Astrocyte of the spinal cord (primary cell): ENCODE measurements around the gene PGGT1B.
"Not testable (repeated sequence)": the region's sequence is repeated elsewhere in the genome, so short reads cannot be mapped to it uniquely, and the experiment has no call there.

Source experiments
- DNase-seq: peaks from one replicate; pipeline ENCODE4 v3.0.0; 2011; ENCODE audit warnings: low read depth, low spot score
- H3K4me3 ChIP-seq: 2 replicates; pipeline ENCODE4 v1.5.1; 2011; ENCODE audit warnings: low read depth, mild to moderate bottlenecking, low read length, moderate library complexity
- in situ Hi-C: cut with HindIII; loops from 2 replicates; pipeline ENCODE4 v1.10.0; 2017; ENCODE audit warnings: low sequenced_read_pairs
- TF ChIP-seq, protein P1 (sequence below): IDR thresholded peaks from 2 replicates; pipeline ENCODE4 v1.5.1; 2012; ENCODE audit warnings: low read depth, mild to moderate bottlenecking, low read length, inconsistent platforms

PGGT1B gene

DNA sequence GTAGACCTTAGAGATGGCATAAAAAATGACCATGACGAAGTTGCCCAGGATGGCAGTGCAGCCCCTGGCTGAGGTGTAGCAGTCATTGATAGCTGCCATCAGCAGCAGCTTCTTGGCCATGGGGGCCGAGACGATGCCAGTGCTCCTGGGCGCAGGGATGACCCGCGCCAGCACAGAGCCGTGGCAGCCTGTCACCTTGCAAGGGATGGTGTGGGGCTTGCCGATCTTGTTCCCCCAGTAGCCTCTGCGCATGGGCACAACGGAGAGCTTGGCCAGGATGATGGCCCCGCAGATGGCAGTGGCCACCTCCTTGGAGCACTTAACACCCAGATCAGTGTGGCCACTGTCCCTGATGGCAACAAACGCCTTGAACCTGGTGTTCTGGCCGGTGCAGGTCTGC lies 2.1 kb upstream of the PGGT1B start:
- in situ Hi-C loops: no loop called here
- DNase-seq: no peak
- TF ChIP-seq, protein P1, sequence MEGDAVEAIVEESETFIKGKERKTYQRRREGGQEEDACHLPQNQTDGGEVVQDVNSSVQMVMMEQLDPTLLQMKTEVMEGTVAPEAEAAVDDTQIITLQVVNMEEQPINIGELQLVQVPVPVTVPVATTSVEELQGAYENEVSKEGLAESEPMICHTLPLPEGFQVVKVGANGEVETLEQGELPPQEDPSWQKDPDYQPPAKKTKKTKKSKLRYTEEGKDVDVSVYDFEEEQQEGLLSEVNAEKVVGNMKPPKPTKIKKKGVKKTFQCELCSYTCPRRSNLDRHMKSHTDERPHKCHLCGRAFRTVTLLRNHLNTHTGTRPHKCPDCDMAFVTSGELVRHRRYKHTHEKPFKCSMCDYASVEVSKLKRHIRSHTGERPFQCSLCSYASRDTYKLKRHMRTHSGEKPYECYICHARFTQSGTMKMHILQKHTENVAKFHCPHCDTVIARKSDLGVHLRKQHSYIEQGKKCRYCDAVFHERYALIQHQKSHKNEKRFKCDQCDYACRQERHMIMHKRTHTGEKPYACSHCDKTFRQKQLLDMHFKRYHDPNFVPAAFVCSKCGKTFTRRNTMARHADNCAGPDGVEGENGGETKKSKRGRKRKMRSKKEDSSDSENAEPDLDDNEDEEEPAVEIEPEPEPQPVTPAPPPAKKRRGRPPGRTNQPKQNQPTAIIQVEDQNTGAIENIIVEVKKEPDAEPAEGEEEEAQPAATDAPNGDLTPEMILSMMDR: no peak
- H3K4me3 ChIP-seq: no peak overlapping the region

DNA sequence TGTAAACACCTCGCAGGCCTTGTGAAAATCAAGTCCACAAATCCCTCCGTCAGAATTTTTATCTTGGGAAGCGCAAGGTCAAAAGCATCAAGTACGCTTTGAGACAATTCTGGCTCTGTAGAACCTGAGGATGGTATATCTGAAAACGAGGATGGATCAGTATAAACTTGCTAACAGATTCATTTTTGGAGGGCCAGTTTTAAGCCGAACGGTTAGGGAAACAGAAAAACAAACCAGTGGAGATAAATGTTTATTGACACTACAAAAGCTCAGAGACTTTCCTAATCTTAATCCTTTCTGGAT lies 352 bp upstream of the PGGT1B start:
- in situ Hi-C loops: no loop called here
- no peak for DNase-seq
- TF ChIP-seq, protein P1: no peak
- H3K4me3 ChIP-seq: peak overlapping the region; percentile 63

DNA sequence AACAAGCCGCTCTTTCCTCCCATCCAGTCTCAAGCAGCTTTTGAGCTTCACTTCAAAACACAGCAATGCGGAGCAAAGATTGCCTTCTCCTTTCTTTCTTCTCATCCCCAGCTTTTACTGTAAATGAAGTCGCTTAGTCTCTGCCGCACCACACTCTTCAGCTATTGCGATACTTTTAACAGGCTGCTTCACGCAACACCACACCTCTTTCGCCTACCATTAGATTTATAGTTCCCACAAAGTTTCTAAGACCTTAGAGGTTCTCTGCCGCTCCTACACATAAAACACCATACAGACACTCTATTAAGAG lies 711 bp downstream of the PGGT1B start:
- in situ Hi-C loops: no loop called here
- peak; percentile 39 for DNase-seq
- TF ChIP-seq, protein P1: no peak

DNA sequence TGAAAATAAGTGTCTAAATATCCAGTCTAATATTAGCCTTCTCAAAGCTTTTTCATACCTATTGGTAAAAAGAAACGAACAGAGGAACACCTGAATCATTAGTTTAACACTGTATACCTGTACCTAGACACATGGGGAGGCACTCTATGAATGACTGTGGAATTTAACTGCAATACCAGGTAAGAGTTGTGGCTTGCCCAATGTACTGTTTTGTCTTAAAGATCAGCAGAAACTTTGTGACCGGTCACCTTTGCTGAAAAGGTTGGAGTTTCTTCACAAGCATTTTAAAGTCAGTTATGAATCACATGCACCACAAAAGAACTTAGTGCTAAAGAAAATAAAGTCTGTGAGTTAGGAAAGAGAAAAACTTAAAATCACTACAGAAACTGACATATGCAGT lies 2.4 kb downstream of the PGGT1B start:
- no peak for DNase-seq
- in situ Hi-C loops: no loop called here
- no peak overlapping the region for H3K4me3 ChIP-seq
- TF ChIP-seq, protein P1: no peak

More for the DNA sequence above, 711 bp downstream of the PGGT1B start:
- H3K4me3 ChIP-seq: peak overlapping the region; percentile 63

DNA sequence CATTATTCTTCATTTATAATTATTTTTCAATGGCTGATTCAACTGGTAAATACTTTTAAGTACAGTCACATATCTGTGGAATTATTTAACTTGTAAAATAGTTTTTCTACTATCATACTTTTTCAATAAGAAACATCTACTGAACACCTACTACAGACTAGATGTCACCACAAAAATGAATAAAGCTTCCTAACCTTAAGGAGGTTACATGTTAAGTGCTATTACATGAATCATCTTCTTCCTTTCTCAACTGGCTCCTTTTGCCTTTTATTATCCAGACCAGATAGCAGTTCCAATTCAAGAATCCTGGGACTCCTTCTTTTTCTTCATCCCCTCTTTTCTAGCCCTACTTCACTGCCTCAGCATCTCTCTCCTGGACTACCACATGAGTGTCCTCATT lies 4.7 kb downstream of the PGGT1B start:
- TF ChIP-seq, protein P1: no peak
- no peak overlapping the region for H3K4me3 ChIP-seq
- in situ Hi-C loops: no loop called here
- DNase-seq: no peak

DNA sequence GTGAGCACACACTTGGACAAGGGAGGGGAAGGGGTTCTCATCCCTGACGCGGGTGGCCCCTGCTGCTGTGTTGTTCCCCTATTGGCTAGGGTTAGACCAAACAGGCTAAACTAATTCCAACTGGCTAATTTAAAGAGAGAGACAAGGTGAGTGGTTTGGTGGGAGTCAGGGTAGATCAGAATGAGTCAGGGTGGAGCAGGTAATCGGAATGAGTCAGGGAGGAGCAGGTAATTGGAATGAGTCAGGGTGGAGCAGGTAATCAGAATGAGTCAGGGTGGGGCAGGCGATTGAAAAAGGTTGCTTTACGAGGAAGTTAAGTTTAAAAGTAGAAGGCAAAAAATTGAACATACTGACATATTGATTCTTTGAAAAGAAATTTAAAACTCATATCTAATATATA lies 13.3 kb downstream of the PGGT1B start:
- H3K4me3 ChIP-seq, DNase-seq, in situ Hi-C loops: not testable (repeated sequence)

DNA sequence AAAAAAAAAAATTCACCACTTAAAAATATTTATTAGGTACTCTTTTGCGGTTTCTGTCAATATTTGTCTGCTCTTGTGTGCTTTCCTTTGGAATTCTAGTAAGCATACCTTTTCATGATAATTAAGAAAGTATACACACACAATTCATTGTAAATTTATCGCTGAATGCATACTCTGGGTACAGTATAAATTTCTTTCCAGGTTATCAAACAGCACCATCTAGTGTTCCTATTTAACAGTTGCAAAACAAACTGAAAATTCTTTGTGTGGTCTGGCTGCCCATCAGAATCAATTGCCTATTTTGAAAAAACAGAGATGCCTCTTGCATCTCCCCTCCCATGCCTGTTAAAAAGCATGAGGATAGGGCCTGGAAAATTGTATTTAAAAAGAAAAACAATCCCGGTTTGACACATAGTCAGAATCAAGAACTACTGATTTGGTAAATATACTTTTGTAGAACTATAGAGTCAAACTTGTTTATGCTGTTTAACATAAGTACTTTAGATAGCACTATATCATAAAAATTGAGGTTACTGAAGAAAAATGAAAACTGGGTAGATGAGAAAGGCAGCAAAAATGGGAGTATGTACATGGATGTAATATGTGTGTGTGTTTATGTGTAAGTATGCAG lies 16.2 kb downstream of the PGGT1B start:
- DNase-seq: peak; percentile 45
- TF ChIP-seq, protein P1: peak; percentile 63
- no peak overlapping the region for H3K4me3 ChIP-seq
- in situ Hi-C loops: no loop called here
